Measurements from ENCODE around the gene ATP6V0E2.
A peak's percentile ranks its signal among the peaks of the same experiment; 100 is the strongest.

Gene ATP6V0E2

DNA sequence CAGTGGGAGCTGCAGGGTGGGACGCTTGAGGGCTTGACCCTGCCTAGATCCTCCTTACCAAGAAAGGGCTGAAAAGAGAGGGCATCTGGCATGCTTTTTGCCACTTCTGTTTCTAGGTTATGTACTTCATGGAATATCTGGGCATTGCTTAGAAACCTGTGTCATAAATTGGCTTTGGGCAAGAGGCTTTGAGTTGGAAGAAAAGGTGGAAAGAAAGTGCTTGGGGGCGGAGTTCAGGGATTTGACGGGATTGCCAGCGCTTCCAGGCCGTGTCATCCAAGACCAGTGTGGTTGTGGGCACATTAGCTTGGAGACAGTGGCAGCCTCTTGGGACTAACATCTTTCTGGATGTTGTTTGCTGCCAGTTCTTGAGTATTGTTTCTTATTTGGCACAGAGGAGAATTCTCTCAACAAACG lies 34.8 kb upstream of the ATP6V0E2 start:
- no peak for DNase-seq

DNA sequence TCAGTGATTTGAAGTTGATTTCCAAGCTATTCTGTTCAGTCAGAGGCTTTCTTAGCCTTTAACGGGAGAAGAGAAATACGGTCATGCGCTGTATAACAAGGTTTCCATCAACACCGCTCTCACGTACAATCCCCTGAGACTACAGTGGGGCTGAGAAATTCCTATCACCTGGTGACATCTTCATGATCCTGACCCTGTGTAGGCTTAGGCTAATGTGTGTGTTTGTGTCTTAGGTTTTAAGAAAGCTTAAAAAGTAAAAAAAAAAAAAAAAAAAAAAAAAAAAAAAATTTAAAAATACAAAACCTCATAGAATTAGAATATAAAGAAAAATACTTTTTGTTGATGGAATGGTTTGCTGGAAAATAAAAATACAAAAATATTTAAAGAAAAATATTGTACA lies 33.8 kb upstream of the ATP6V0E2 start:
- DNase-seq = no peak

DNA sequence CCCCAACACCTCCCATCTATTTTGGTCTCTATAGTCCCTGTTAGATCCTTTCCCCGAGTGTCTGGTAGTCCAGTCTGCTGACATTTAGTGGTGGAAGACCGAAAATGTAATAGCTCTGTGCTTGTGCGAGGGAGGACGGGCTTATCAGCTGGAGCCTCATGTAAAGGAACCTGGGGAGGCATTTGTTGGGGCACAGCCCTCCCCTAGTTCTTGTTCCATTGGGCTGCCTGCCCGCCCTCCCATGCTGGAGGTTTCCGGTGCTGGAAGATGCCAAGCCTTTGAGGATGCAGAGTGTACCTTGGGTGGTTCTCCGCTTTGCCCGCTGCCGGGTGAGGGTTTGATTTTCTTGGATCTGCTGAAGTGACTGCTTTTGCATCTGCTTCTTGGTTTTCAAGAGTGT lies 30.2 kb upstream of the ATP6V0E2 start:
- no peak for DNase-seq

DNA sequence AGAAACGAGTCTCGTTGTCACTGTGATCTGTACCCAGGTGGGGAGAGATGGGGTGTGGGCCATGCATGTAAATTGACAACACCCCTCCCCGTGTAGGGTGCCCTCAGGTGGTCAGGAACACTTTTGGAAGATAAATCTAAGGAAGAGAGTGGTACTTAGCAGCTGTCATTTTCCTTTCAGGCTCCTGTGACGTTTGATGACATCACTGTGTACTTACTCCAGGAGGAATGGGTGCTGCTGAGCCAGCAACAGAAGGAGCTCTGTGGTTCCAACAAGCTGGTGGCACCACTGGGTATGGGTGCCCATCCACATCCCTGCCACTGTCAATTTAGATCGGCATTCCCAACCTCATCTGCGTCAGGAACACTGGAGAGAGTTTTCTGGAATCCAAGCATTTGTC lies 29.3 kb upstream of the ATP6V0E2 start:
- DNase-seq = no peak

DNA sequence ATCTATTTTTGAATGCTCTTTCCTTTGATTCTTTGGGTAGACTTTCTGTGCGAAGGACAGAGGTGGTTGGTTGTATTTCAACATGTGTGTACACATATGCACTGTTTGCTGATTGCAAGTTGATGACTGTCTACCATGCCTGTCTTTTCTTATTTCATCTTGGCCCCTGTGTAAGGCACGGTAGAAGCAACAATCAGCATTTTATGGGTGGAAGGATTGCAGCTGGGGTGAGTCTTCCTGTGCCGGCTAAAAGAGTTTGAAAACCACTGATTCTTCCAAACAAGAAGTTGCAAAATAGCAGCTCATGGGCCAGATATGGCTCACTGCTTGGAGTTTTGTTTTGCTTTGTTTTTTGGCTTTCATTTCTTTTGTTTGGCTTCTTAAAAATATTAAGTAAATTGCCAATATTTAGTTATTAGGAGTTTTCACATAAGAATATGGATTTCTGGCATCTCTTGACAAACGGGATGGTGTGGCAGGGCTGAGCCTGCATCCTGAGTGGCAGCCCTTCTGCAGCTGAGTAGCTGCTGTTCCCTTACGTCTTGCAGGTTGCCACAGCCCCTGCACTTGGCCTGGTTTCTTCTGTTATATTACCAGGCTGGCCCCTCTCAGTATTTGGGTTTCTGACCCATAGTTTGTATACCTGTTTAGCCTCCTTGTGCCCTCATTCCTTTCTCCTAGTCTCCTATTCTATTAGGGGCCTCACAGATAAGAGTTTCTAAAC lies 28.4 kb upstream of the ATP6V0E2 start:
- no peak for DNase-seq

DNA sequence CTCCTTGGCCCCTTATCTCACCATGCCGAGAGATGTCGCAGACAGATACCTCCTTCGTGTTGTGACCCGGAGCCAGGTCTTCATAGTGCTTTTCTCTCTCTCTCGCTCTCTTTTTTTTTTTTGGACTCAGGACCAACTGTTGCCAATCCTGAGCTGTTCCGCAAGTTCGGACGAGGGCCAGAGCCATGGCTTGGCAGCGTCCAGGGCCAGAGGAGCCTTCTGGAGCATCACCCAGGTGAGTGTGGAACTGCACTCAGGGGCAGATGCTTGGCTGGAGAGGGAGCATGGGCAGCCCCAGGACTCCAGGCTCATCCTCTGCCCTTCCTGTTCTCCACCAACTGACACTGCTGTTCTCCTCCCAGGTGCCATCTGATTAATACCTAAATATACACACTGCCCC lies 27.7 kb upstream of the ATP6V0E2 start:
- no peak for DNase-seq

DNA sequence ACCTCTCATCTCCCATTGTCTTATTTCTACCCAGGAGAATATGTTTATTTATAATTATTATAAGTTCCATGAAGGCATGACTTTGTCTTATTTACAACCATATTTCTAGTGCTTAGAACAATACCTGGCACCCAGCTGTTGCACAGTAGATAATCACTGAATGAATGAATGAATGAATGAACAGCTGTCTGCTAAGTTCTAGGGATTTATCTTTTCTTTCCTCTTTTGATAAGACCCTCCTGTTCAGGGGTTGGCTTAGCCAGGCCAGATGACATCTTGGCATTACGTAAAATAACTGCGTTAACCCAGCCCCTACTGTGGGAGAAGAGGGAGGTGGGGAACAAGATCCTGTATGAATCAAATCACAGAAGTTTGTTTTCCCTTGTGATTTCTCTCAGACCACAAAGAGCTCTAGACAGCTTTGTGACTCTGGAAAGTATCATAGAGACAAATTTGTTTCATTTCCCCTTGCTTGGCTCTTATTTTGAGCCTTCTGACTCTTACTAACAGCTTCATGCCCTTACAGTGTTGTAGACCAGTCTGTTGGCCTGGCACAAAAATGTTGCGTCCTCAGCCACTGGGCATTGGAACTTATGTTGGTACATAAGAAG lies 27.2 kb upstream of the ATP6V0E2 start:
- no peak for DNase-seq

DNA sequence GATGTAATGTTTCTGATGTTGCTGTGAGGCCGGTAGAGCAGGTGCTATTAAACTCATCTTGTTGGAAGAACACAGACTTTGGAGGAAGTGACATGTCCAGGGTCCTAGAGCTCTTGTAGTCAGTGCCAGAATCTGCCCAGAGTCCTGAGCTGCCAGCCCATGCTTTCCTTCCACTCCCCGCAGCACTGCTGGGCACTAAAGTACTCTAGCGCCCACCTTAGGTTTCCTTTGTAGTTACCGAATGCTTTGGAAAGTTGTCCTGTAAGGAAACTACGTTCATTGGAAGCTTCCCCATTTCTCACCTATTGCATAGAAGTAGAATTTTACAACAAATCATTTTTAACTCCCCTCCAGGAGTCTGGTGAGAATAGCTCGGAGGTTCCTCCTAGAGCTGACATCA lies 24.6 kb upstream of the ATP6V0E2 start:
- no peak for DNase-seq

DNA sequence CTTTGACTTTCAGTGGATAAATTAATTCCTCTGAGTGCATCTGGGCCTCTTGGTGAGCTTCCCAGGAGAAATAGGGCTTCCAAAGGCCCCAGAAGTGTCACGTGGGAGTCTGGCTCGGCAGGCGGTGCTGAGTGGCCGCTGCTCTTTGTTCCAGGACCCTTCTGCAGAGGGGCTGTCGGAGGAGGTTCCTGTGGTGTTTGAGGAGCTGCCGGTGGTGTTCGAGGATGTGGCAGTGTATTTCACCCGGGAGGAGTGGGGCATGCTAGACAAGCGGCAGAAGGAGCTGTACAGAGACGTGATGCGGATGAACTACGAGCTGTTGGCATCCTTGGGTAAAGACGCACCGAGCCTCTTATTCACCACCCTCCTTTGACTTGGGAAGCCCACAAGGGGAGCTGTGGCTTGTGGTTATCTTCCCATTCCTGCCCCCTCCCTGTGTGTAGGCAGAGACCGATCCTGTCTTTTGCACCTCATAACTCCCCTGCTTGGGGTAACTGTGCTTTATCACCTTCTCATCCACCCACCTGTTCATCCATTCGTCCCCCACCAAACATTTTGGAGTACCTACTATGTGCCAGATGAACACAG lies 23.7 kb upstream of the ATP6V0E2 start:
- DNase-seq = no peak

DNA sequence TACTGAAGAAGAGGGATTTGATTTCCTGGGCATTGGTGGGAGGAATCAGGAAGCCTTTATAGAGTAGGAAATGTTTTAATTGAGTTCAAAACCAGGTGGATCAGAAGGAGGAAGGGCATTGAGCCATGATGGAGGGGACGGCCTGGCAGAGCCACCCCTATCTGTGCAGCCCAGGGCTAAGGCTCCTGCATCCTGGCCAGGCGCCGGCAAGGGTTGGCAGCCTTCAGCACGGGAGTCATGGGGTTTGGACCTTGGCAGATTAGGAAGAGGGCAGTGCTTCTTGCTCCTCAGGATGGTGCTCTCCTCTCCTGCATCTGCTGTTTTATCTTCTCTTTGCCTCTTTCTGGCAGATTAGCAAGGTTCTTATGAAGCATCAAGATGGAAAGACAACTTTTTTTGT lies 23.1 kb upstream of the ATP6V0E2 start:
- no peak for DNase-seq

DNA sequence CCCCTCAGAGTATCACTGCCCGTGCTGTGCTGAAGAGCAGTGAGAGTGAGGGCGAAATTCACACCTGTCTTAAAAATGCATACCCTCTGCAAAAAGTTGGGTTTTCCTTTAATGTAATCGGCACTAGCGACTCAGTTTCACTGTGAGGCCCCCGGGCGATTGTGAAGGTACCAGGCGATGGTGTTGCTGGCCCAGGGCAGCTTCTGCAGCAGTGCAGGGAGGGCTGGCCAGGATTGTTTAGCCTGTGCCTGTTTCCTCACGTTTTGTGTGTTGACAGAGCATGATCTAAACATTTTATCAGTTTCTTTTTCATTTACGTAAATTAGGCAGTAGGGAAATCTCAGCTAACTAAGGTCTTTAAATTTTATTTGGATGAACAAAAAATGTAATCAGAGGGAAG lies 22.3 kb upstream of the ATP6V0E2 start:
- no peak for DNase-seq

DNA sequence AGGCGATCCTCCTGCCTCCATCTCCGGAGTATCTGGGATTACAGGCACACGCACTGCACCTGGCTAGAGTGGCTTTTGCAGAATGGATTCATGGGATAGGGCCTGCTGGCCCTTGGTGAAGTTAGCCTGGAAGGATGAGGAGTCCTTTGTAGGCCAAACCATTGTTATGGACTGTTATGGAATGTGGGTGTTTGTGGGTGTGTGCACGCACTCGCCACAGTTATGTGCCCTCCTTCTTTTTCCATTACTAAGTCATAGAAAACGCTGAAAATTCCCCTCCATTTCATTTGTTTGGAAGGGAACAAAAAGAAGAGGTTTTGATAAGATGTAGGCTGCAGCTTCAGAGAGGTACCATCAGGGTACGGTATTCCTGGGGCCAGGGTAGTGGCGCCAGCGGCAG lies 20.6 kb upstream of the ATP6V0E2 start:
- DNase-seq = no peak

DNA sequence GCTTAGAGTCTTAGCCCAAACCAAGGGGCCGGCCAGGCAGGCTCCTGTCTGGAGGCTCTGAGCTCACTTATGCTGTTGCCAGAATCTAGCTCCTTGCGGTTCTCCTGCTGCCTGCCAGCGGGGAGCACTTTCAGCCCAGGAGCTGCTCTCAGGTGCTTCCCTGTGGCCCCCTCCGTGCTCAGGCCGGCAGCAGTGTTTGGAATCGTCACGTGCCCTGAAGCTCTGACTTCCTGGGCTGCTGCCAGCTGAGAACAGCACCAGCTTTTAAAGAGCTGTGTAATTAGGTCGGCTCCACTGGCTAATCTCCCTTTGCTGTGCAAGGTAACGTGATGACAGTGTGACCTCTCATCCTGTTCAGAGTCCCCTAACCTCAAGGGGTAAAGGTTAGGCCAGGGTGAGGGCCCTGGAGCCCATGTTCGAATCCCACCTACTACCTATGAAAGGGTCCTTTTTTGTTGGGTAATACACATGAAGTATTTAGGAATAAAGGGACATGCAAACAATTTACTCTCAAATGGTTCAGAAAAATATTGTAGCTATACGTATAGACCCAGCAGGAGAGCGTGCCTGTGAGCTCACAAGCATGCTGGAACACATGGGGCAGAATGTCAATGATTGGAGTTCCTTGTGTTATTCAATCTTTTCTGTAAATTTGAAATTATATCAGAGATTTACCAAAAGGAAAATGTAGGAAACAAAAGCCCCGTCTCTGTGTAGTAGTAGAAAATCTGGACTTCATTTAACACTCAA lies 19.0 kb upstream of the ATP6V0E2 start:
- DNase-seq = peak; percentile 84

DNA sequence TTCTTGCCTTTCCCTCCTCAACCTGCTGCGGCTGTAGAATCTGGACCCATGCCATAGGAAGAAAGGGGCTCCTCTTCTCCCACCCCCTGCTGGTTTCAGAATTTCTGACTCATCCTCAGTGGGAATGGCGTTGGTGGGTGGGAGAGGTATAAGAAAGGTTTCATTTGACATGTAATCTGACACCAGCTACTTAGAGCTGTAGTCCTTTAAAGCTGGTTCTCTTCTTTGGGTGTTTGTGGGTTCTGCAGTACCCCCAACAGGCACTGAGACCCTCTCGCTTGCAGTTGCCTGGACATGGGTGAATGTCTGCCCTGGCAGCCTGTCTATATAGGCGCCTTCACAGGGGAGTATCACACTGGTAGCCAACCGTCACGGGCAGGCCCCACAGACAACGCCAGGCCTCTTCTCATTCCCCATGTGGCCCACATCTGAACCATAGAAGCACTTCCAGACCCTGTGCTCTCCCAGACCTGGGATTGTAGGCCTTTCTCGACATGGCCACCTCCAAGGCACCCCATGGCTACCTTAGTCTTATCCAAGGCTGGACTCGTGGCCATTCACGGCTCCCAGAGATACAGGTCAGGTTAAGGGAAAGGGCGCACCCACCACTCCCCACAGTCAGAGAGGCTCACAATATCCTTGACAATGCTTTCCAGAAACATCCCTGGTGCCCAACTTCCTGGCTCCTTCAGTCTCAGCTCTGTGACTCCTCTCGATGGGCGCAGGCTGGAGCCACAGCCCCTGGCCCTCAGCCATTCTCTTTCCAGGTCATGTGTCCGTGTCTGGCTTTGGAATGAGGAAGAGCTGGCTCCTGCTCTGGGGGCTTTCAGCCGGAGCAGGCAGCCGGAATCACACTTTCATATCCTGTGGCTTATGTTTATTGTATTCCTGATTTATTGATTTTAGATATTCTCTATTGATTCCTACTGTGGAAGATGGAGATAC lies 18.1 kb upstream of the ATP6V0E2 start:
- DNase-seq = peak; percentile 26

DNA sequence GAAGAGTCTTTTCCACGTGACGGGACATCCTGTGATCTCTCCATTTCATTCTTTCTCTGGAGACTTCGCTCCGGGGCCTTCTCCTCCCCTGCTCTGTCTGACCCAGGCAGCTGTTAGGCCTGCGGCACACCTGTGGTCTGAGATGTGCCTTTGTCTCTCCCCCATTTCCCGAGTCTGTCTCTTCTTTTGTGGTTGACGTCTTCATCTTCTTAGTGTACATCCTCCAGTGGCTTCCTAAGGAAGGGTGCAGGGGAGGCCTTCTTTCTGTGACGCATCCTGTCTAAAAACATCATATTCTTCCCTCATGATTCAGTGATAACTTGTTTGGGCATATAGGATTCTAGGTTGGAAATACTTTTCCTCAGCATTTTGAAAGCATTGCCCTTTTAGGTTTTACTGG lies 17.2 kb upstream of the ATP6V0E2 start:
- DNase-seq = no peak

DNA sequence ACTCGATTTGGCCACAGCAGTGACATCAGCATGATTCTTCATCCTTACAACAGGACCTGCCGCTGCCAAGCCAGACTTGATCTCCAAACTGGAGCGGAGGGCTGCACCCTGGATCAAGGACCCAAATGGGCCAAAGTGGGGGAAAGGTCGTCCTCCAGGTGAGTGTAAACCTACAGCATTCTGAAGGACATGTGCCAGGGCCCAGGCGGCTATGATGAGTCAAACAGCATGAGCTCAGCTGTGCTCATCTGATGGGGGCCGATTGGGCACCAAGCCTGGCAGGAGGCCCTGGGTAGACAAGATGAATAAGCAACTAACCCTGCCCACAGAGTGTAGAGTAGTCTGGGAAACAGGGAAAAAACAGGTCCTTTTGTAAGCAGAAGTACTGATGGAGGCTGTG lies 14.4 kb upstream of the ATP6V0E2 start:
- DNase-seq = no peak

DNA sequence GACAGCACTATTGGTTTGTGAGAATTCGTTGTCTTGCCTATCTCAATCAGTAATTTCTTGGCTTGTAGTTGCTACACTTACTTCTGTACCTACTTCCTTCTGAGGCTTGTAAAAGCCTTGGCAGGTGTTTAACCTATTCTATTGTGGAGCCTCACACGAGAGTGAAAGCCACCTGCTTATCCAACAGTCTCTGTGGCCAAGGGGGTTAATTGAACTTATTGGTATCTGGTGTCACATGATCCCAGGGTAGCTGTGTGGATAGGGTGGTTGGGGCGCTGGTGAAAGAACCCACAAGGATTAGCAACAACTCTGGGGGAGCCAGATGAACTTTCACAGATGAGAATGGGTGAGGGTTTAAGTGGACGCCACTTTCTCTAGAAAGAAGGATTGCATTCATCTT lies 13.9 kb upstream of the ATP6V0E2 start:
- no peak for DNase-seq

DNA sequence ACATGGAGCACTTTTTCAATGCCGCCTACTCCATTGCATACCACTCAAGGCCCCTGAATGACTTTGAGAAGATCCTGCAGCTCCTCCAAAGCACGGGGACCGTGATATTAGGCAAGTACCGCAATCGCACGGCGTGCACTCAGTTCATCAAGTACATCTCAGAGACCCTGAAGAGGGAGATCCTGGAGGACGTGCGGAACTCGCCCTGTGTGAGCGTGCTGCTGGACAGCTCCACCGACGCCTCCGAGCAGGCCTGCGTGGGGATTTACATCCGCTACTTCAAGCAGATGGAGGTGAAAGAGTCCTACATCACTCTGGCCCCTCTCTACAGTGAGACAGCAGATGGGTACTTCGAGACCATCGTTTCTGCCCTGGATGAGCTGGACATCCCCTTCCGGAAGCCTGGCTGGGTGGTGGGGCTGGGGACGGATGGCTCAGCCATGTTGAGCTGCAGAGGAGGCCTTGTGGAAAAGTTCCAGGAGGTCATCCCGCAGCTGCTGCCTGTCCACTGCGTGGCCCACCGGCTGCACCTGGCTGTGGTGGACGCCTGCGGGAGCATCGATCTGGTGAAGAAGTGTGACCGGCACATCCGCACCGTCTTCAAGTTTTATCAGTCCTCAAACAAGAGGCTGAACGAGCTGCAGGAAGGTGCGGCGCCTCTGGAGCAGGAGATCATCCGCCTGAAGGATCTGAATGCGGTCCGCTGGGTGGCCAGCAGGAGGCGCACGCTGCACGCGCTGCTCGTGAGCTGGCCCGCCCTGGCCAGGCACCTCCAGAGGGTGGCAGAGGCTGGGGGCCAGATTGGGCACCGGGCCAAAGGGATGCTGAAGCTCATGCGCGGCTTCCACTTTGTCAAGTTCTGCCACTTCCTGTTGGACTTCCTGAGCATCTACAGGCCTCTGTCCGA lies 12.7 kb upstream of the ATP6V0E2 start:
- no peak for DNase-seq

DNA sequence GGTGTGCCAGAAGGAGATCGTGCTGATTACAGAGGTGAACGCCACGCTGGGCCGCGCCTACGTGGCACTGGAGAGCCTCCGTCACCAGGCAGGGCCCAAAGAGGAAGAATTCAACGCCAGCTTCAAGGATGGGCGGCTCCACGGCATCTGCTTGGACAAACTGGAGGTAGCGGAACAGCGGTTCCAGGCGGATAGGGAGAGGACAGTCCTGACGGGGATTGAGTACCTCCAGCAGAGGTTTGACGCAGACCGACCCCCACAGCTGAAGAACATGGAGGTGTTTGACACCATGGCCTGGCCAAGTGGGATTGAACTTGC lies 12.1 kb upstream of the ATP6V0E2 start:
- no peak for DNase-seq

DNA sequence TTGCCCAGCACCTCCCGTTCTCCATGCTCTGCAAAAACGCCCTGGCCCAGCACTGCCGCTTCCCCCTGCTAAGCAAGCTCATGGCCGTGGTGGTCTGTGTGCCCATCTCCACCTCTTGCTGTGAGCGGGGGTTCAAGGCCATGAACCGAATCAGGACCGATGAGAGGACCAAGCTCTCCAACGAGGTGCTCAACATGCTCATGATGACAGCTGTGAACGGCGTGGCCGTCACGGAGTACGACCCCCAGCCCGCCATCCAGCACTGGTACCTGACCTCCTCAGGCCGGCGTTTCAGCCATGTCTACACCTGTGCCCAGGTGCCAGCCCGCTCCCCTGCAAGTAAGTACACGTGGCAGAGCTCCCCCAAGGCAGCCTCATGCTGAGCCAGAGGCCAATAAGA lies 11.6 kb upstream of the ATP6V0E2 start:
- no peak for DNase-seq

DNA sequence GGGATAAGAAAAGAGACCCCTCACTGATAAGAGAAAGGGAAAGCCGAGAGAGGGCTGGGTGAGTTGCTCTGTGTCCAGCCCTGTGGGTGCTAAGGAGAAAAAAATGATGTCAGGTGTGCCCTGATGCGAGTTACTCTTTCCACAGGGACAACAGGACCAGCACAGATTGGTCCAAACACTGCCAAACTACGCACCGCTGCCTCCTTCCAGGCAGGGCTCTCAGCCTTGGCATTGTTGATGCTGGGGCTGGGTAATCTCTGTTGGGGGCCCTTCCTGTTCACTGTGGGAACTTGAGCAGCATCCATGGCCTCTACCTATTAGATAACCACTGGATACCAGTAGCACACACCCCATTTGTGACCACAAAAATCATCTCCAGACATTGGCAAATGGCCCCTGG lies 10.3 kb upstream of the ATP6V0E2 start:
- DNase-seq = no peak

DNA sequence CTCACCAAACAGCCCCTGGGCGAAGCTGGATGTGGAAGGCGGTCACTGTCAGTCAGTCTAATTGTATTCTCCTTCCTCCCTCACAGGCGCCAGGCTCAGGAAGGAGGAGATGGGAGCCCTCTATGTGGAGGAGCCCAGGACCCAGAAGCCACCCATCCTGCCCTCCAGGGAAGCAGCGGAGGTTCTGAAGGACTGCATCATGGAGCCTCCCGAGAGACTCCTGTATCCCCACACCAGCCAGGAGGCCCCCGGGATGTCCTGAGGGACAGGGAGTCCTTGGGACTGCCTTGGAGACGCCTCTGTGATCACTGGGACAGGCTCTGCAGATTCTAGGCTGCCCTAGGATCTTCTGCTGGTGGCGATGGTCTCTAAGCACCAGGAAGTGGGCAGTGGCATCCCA lies 9.7 kb upstream of the ATP6V0E2 start:
- DNase-seq = no peak
